H9 (cell line): ENCODE results near the gene SCRN1. TPM values are rescaled to one million over a fixed set of nuclear protein-coding genes. Genes with fewer than 3 reads are reported as not detected.

ENCODE experiments used
- DNase-seq: peaks from one replicate; pipeline ENCODE4 v3.0.0-alpha.2; 2017
- H2AFZ ChIP-seq: one replicate; pipeline ENCODE4 v1.6.1; 2013; ENCODE audit warnings: mild to moderate bottlenecking, low read length, control low read depth, moderate library complexity
- H2AK5ac ChIP-seq: 2 replicates; pipeline ENCODE4 v1.6.1; 2013; ENCODE audit warnings: low read length, control low read depth, mixed read lengths; ENCODE audit not compliant: insufficient read length
- H2BK120ac ChIP-seq: one replicate; pipeline ENCODE4 v1.6.1; 2013; ENCODE audit warnings: low read depth, mild to moderate bottlenecking, low read length, control low read depth, inconsistent platforms; ENCODE audit not compliant: poor library complexity, severe bottlenecking
- H2BK12ac ChIP-seq: 2 replicates; pipeline ENCODE4 v1.6.1; 2013; ENCODE audit warnings: low read length, control low read depth, mixed read lengths, low read depth; ENCODE audit not compliant: insufficient read length
- H2BK15ac ChIP-seq: 2 replicates; pipeline ENCODE4 v1.6.1; 2013; ENCODE audit warnings: low read depth, low read length, control low read depth
- H2BK20ac ChIP-seq: one replicate; pipeline ENCODE4 v1.6.1; 2013; ENCODE audit warnings: low read depth, mild to moderate bottlenecking, low read length, control low read depth, inconsistent platforms; ENCODE audit not compliant: poor library complexity, severe bottlenecking
- H2BK5ac ChIP-seq: 2 replicates; pipeline ENCODE4 v1.6.1; 2013; ENCODE audit warnings: low read length, control low read depth, mixed read lengths; ENCODE audit not compliant: insufficient read length
- H3K14ac ChIP-seq: 2 replicates; pipeline ENCODE4 v1.6.1; 2013; ENCODE audit warnings: low read length, control low read depth; ENCODE audit not compliant: insufficient read depth
- H3K18ac ChIP-seq: 2 replicates; pipeline ENCODE4 v1.6.1; 2013; ENCODE audit warnings: low read depth, mild to moderate bottlenecking, mixed read lengths, low read length, control low read depth; ENCODE audit not compliant: insufficient read length
- H3K23ac ChIP-seq: 2 replicates; pipeline ENCODE4 v1.6.1; 2013; ENCODE audit warnings: low read length, control low read depth, mixed read lengths, low read depth; ENCODE audit not compliant: insufficient read length
- H3K23me2 ChIP-seq: 2 replicates; pipeline ENCODE4 v1.6.1; 2013; ENCODE audit warnings: low read depth, mild to moderate bottlenecking, mixed read lengths, low read length, control low read depth; ENCODE audit not compliant: insufficient read length, poor library complexity, severe bottlenecking
- H3K27ac ChIP-seq: 2 replicates; pipeline ENCODE4 v1.5.1; 2013; ENCODE audit warnings: low read length, control low read depth, mixed read lengths, low read depth; ENCODE audit not compliant: insufficient read length
- H3K27me3 ChIP-seq: 2 replicates; pipeline ENCODE4 v1.6.1; 2013; ENCODE audit warnings: low read length, control low read depth, inconsistent platforms; ENCODE audit not compliant: insufficient read depth
- H3K4ac ChIP-seq: 2 replicates; pipeline ENCODE4 v1.6.1; 2013; ENCODE audit warnings: low read depth, mild to moderate bottlenecking, control low read depth, inconsistent platforms, low read length, moderate library complexity
- H3K4me1 ChIP-seq: 2 replicates; pipeline ENCODE4 v1.6.1; 2013; ENCODE audit warnings: low read length, control low read depth, inconsistent platforms; ENCODE audit not compliant: insufficient read depth
- H3K4me2 ChIP-seq: 2 replicates; pipeline ENCODE4 v1.6.1; 2013; ENCODE audit warnings: low read length, control low read depth, mixed read lengths; ENCODE audit not compliant: insufficient read length, insufficient read depth
- H3K56ac ChIP-seq: 2 replicates; pipeline ENCODE4 v1.6.1; 2013; ENCODE audit warnings: low read depth, mild to moderate bottlenecking, mixed read lengths, low read length, control low read depth; ENCODE audit not compliant: insufficient read length
- H3K79me1 ChIP-seq: 2 replicates; pipeline ENCODE4 v1.6.1; 2013; ENCODE audit warnings: low read depth, mild to moderate bottlenecking, moderate library complexity, low read length, control low read depth, inconsistent platforms; ENCODE audit not compliant: insufficient read depth, poor library complexity, severe bottlenecking
- H3K79me2 ChIP-seq: 2 replicates; pipeline ENCODE4 v1.6.1; 2013; ENCODE audit warnings: low read length, control low read depth, inconsistent platforms; ENCODE audit not compliant: insufficient read depth
- H3K9ac ChIP-seq: 2 replicates; pipeline ENCODE4 v1.6.1; 2013; ENCODE audit warnings: low read length, control low read depth, mixed read lengths; ENCODE audit not compliant: insufficient read length; ENCODE audit errors: extremely low read depth
- H3K9me3 ChIP-seq: one replicate; pipeline ENCODE4 v1.6.1; 2013; ENCODE audit warnings: low read depth, low read length, inconsistent platforms; ENCODE audit not compliant: control insufficient read depth
- H3T11ph ChIP-seq: one replicate; pipeline ENCODE4 v1.6.1; 2013; ENCODE audit warnings: mild to moderate bottlenecking, low read length, control low read depth, inconsistent platforms
- H4K20me1 ChIP-seq: one replicate; pipeline ENCODE4 v1.6.1; 2013; ENCODE audit not compliant: control insufficient read depth, insufficient read length, insufficient read depth
- H4K5ac ChIP-seq: 2 replicates; pipeline ENCODE4 v1.6.1; 2013; ENCODE audit warnings: low read depth, mild to moderate bottlenecking, mixed read lengths, low read length, control low read depth; ENCODE audit not compliant: insufficient read length
- H4K8ac ChIP-seq: replicated peaks from 2 replicates; pipeline ENCODE4 v1.6.1; 2013; ENCODE audit warnings: low read length, control low read depth, mixed read lengths, low read depth; ENCODE audit not compliant: insufficient read length
- H4K91ac ChIP-seq: 2 replicates; pipeline ENCODE4 v1.6.1; 2013; ENCODE audit warnings: low read depth, mild to moderate bottlenecking, moderate library complexity, mixed read lengths, low read length, control low read depth; ENCODE audit not compliant: insufficient read length
- H3K27ac Mint-ChIP-seq, 3 experiments: 2 replicates in 2 of 3; 3 replicates in 1 of 3; pipeline ENCODE4 v1.8.0; 2020 to 2021; ENCODE audit warnings: mixed read lengths in 3 of 3, mild to moderate bottlenecking in 1 of 3, moderate library complexity in 1 of 3
- H3K27me3 Mint-ChIP-seq: 2 replicates; pipeline ENCODE4 v1.8.0; 2021; ENCODE audit warnings: low read depth, mild to moderate bottlenecking, moderate library complexity, mixed read lengths
- H3K36me3 Mint-ChIP-seq, 3 experiments: 2 replicates in 2 of 3; 3 replicates in 1 of 3; pipeline ENCODE4 v1.8.0; 2020 to 2021; ENCODE audit warnings: low read depth in 3 of 3, mixed read lengths in 3 of 3; ENCODE audit not compliant: insufficient read depth in 1 of 3
- H3K4me1 Mint-ChIP-seq, 2 experiments: 2 replicates each; pipeline ENCODE4 v1.8.0; 2020; ENCODE audit warnings: mixed read lengths in 2 of 2
- H3K4me3 Mint-ChIP-seq, 2 experiments: 2 replicates in 1 of 2; 3 replicates in 1 of 2; pipeline ENCODE4 v1.8.0; 2020 to 2021; ENCODE audit warnings: mild to moderate bottlenecking in 2 of 2, mixed read lengths in 2 of 2, moderate library complexity in 1 of 2
- H3K9me3 Mint-ChIP-seq, 2 experiments: 2 replicates in 1 of 2; 3 replicates in 1 of 2; pipeline ENCODE4 v1.8.0; 2020; ENCODE audit warnings: mild to moderate bottlenecking in 2 of 2, mixed read lengths in 2 of 2, moderate library complexity in 1 of 2
- CTCF ChIP-seq: fragments of 200-600 bp; sonication (generic); conservative IDR thresholded peaks from 3 replicates; pipeline ENCODE4 v1.8.0; 2021; ENCODE audit warnings: antibody characterized with exemption, mild to moderate bottlenecking
- WGBS: extraction: QIAGEN DNeasy Blood & Tissue Kit; methylation state at CpG from one replicate; pipeline ENCODE4 v1.1.7; 2013; ENCODE audit warnings: missing lambda C conversion rate, low lambda C conversion rate, mixed read lengths; ENCODE audit not compliant: insufficient read length; ENCODE audit errors: extremely low coverage; 5-methylcytosine and 5-hydroxymethylcytosine counted together
- total RNA-seq: library from RNA; stranded (reverse); gene quantifications from 2 replicates; pipeline ENCODE4 v1.2.1, GENCODE V29; 2021

SCRN1 gene
- total RNA-seq, 1 experiment from 2014 or later: 101 TPM

- no peak for TF ChIP-seq CTCF
These were observed 33.1 kb downstream of the SCRN1 start for GRCh38 chr7:29956487-29956836.

More at GRCh38 chr7:29956487-29956836, 33.1 kb downstream of the SCRN1 start:
- no peak overlapping the region for H2BK120ac ChIP-seq
- no peak overlapping the region for H4K8ac ChIP-seq
- Mint-ChIP-seq H3K27ac (no peak overlapping the region), H3K4me3 (no peak overlapping the region), H3K27me3 (no peaks in the 10 kb centered on the region), H3K36me3 (peaks cover 2 to 54% (median 39%) of the 10 kb centered on the region in 3 experiments; a peak in 6 of 7 replicates), H3K4me1 (peaks cover 33 to 36% of the 10 kb centered on the region in 2 experiments), H3K9me3 (no peaks in the 10 kb centered on the region)
- no peak overlapping the region for H3T11ph ChIP-seq
- no peak overlapping the region for H2AFZ ChIP-seq
- no peak overlapping the region for H3K9ac ChIP-seq
- no peak overlapping the region for H3K27ac ChIP-seq
- no peaks in the 10 kb centered on the region for H4K20me1 ChIP-seq
- H3K9me3 ChIP-seq: no peaks in the 10 kb centered on the region
- H3K23ac ChIP-seq: no peak overlapping the region
- H2AK5ac ChIP-seq: no peak overlapping the region
- H3K14ac ChIP-seq: no peak overlapping the region
- H3K23me2 ChIP-seq: no peaks in the 10 kb centered on the region
- H3K18ac ChIP-seq: no peak overlapping the region
- no peak for DNase-seq
- H3K79me1 ChIP-seq: no peaks in the 10 kb centered on the region
- H3K27me3 ChIP-seq: no peaks in the 10 kb centered on the region
- H3K4me1 ChIP-seq: no peaks in the 10 kb centered on the region
- H3K4me2 ChIP-seq: no peak overlapping the region
- no peak overlapping the region for H3K4ac ChIP-seq
- no peak overlapping the region for H2BK20ac ChIP-seq
- no peaks in the 10 kb centered on the region; the same call in 1 of the 2 replicates for H3K79me2 ChIP-seq
- H4K91ac ChIP-seq: no peak overlapping the region
- no peak overlapping the region for H2BK12ac ChIP-seq
- no peak overlapping the region for H3K56ac ChIP-seq
- H2BK15ac ChIP-seq: no peak overlapping the region
- no peak overlapping the region for H2BK5ac ChIP-seq
- WGBS: no CpG with 5 or more reads among the region's 3 CpGs
- H4K5ac ChIP-seq: no peak overlapping the region
